ENCODE data around the gene ARMC5.
A peak's percentile ranks its signal among the peaks of the same experiment; 100 is the strongest.

ARMC5 gene, protein sequence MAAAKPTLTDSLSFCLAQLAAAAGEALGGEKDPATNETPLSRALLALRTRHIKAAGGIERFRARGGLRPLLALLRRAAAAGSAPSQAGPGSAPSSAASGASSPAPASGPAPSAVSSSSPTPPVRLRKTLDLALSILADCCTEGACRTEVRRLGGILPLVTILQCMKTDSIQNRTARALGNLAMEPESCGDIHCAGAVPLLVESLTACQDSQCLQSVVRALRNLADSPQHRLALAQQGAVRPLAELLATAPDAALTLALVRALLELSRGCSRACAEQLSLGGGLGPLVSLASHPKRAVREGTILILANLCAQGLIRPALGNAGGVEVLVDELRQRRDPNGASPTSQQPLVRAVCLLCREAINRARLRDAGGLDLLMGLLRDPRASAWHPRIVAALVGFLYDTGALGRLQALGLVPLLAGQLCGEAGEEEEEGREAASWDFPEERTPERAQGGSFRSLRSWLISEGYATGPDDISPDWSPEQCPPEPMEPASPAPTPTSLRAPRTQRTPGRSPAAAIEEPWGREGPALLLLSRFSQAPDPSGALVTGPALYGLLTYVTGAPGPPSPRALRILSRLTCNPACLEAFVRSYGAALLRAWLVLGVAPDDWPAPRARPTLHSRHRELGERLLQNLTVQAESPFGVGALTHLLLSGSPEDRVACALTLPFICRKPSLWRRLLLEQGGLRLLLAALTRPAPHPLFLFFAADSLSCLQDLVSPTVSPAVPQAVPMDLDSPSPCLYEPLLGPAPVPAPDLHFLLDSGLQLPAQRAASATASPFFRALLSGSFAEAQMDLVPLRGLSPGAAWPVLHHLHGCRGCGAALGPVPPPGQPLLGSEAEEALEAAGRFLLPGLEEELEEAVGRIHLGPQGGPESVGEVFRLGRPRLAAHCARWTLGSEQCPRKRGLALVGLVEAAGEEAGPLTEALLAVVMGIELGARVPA

DNA sequence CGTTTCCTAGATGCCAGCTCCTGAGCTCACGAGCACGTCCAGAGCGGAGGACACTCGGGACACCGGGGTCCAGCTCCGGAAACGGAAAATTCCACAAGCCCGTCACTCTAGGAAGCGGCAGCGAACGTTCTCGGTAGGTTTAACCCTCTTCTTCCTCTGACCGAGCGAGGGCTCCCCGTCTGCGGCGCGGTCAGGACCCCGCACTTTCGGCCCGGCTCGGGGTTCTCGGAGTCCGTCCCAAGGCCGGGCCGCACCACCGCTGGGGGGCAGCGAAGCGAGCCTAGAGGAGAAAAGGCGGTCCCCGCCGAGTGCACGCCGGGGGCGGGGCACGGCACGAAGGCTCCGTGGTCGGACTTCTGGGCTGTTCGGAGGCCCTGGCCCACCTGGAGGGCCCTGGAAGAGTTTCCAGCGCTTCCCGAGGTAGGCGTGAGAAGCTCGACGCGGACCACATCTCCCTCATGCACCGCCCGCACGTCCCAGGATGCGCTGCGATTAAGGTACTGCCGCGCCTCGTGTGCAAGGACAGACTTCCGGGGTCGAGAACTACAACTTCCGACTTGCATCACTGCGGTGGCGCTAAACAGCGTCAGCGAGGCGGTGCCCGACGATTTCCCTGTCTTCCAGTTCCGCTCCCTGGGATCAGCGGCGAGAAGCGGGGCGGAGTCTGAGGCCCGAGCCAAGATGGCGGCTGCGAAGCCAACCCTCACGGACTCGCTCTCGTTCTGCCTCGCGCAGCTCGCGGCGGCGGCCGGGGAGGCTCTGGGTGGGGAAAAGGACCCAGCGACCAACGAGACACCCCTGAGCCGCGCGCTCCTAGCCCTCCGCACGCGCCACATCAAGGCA, at the start of gene ARMC5:
TSS of gene ARMC5 (plus strand) at position 658 of the 843 bp plus-strand sequence. CDS start at position 682, 24 bp downstream.
- H3K4me3 ChIP-seq: peak within 1 kb of the TSS; percentile 77
- TF ChIP-seq, protein P1, sequence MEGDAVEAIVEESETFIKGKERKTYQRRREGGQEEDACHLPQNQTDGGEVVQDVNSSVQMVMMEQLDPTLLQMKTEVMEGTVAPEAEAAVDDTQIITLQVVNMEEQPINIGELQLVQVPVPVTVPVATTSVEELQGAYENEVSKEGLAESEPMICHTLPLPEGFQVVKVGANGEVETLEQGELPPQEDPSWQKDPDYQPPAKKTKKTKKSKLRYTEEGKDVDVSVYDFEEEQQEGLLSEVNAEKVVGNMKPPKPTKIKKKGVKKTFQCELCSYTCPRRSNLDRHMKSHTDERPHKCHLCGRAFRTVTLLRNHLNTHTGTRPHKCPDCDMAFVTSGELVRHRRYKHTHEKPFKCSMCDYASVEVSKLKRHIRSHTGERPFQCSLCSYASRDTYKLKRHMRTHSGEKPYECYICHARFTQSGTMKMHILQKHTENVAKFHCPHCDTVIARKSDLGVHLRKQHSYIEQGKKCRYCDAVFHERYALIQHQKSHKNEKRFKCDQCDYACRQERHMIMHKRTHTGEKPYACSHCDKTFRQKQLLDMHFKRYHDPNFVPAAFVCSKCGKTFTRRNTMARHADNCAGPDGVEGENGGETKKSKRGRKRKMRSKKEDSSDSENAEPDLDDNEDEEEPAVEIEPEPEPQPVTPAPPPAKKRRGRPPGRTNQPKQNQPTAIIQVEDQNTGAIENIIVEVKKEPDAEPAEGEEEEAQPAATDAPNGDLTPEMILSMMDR (IDR thresholded peaks at IDR 0.05): peak; percentile 18
- H3K27ac ChIP-seq: peak within 1 kb of the TSS; percentile 90 to 98
- DNase-seq (ENCODE audit: low spot score): peak; percentile 98

DNA sequence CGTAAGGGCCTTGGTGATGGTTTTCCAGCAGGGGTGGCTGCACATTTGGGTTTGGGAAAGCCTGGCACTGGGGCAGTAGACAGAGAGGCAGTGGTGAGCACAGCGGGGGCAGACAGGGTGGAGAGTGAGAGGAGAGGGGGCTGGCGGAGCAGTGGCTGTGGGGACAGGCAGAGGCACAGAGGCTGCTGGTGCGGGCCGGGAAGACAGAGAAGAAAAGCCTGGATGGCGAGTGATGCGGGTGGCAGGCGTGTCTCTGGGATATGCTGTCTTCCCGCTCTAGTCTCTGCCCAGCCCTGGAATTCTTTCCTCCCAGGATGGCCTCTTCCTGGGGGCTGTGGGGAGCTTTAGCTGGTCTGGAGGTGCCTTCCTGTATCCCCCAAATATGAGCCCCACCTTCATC, 49.2 kb upstream of the ARMC5 start:
- Histone ChIP-seq H3K4me3 (no peak overlapping the region), H3K27ac (no peak overlapping the region)
- DNase-seq (ENCODE audit: low spot score): no peak
- TF ChIP-seq, protein P1 (IDR thresholded peaks at IDR 0.05): no peak

DNA sequence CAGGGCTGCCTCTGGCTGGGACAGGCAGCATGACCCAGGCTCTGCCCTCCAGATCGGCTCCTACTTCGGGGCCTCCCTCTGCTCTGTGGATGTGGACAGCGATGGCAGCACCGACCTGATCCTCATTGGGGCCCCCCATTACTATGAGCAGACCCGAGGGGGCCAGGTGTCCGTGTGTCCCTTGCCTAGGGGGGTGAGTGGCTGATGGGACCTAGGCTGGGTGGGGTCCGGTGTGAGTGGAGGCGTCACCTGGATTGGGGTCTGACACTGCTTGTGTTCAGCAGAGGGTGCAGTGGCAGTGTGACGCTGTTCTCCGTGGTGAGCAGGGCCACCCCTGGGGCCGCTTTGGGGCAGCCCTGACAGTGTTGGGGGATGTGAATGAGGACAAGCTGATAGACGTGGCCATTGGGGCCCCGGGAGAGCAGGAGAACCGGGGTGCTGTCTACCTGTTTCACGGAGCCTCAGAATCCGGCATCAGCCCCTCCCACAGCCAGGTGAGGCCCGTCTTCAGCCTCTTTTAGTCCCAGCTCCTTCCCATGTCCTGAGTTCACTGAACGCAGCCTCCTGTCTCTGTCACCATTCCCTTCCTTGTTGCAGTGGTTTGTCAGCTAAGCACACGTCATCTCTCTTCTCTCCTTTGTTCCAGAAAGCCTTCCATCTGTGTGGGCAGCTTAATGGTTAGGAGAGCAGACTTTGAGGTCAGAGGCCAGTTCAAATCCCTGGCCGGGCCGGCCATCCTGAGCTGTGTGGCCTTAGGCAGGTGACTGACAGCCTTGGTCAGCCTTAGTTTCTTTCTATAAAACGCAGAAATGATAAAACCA, 48.1 kb upstream of the ARMC5 start:
- TF ChIP-seq, protein P1 (IDR thresholded peaks at IDR 0.05): no peak
- Histone ChIP-seq H3K4me3 (no peak overlapping the region), H3K27ac (no peak overlapping the region)
- no peak for DNase-seq (ENCODE audit: low spot score)

DNA sequence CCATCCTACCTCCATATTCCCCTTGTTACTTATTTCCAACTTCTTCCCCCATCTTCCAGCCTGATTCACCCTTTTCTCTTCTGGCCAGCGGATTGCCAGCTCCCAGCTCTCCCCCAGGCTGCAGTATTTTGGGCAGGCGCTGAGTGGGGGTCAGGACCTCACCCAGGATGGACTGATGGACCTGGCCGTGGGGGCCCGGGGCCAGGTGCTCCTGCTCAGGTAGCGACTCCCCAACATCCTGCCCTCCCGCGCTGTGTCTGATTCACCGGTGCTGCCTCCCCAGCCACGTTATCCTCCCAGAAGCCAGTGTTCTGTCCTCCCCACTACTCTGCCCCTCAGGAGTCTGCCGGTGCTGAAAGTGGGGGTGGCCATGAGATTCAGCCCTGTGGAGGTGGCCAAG, 46.6 kb upstream of the ARMC5 start:
- Histone ChIP-seq H3K27ac (no peak overlapping the region), H3K4me3 (no peak overlapping the region)
- TF ChIP-seq, protein P1 (IDR thresholded peaks at IDR 0.05): no peak
- DNase-seq (ENCODE audit: low spot score): no peak

DNA sequence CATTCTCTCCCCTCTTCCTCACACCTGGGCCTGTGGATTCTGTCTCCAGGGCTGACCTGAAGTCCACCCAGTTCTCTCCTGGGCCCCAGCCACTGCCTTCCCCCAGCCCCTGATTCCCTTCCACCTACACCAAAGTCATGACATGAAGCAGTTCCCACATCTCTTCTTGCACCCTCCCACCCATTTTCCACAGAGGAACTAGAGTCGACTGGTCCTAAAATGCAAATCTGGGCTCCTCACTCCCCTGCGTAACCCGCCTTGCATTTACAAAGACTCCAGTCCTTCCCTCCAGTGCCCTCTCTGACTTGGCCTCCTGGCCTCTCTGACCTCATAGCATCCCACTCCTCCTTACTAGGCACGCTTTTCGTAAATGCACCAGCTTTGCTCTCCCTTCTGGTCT, 45.9 kb upstream of the ARMC5 start:
- TF ChIP-seq, protein P1 (IDR thresholded peaks at IDR 0.05): no peak

DNA sequence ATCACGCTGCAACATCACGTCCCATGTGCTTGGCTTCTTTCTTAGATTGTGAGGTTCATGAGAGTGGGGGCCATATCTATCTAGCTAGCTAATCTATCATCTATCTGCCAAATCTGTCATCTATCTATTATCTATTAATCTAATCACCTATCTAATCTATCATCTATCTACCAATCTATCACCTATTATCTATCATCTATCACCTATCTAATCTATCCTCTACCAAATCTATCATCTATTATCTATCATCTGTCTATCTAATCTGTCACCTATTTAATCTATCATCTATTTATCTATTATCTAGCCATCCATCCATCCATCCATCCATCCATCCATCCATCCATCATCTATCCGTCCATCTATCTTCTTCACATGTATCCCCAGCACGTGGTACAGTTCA, 45.4 kb upstream of the ARMC5 start:
- DNase-seq (ENCODE audit: low spot score): no peak
- TF ChIP-seq, protein P1 (IDR thresholded peaks at IDR 0.05): no peak
- no peak overlapping the region for H3K4me3 ChIP-seq
- no peak overlapping the region for H3K27ac ChIP-seq

More for the DNA sequence above, 45.9 kb upstream of the ARMC5 start:
- no peak for DNase-seq (ENCODE audit: low spot score)
- no peak overlapping the region for H3K4me3 ChIP-seq
- no peak overlapping the region for H3K27ac ChIP-seq
